Activated CD4-positive, alpha-beta T cell treated with anti-CD3 and anti-CD28 coated beads for 1 hour (primary cell): ENCODE measurements around the gene MYO1E.
A peak's percentile ranks its signal among the peaks of the same experiment; 100 is the strongest.

Experiments
- DNase-seq: peaks from one replicate; pipeline ENCODE4 v3.0.0-alpha.2; 2020

MYO1E gene

DNA sequence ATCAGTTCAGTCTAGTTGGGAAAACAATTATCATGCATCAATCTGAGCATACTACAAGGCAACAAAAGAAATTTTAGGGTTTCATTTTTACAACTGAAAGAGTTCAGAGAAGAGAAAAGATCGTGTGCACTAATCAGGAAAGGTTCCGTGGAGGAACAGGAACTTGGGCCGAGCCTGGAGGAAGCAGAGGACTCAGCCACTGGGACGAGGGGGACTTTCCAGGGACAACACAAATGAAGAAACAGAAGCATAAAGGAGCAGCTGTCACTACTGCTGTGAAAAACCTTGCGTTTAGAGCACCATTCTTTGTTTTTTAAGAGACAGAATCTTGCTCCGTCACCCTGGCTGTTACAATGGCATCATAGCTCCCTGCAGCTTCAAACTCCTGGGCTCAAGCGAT, 60.5 kb downstream of the MYO1E start:
- DNase-seq: no peak

DNA sequence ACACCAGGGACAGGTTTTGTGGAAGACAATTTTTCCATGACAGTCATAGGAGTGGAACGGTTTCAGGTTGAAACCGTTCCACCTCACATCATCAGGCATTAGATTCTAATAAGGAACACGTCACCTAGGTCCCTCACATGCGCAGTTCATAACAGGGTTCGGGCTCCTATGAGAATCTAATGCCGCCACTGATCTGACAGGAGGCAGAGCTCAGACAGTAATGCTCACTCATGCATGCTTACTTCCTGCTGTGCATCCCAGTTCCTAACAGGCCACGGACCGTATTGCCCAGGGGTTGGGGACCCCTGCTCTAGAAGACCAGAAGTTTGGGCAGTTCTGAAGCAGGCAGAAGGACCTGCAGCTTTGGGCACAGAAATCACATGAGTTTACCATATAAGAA, 61.5 kb downstream of the MYO1E start:
- DNase-seq: no peak

DNA sequence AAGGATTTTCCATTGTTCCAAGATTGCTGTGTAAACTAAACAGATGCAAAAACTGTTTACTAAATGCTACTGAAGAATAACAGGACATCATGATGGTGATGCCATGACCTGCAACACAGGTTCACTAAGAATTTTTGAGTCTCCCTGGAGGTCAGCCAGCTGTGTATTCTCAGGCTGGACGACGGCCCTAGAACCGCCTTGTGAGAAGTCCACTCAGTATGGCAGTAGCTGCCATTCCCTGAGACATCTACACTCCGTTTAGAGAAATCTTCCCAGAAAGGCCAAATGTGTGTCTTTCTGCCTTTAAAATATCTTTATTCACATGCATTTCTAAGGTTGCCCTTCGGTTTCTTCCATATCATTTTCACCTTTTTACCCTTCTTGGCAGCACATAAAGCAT, 63.3 kb downstream of the MYO1E start:
- no peak for DNase-seq

DNA sequence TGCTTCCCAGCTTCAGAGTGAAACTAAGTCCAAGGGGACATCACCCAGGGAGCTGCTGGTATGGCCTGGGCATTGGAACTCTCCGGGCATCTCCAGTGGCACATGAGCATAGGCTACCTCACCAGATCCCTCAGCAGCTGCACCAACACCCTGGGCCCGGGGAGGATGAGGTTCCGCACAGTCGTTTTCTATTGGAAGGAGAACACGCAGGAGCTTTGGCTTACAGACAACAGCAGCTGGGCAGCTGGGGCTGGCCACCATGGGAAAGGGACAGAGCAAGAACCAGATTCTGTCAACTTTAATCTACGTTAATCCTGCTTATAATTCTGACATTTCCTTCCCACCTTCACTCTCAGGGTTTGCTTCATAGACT, 65.5 kb downstream of the MYO1E start:
- DNase-seq: no peak

DNA sequence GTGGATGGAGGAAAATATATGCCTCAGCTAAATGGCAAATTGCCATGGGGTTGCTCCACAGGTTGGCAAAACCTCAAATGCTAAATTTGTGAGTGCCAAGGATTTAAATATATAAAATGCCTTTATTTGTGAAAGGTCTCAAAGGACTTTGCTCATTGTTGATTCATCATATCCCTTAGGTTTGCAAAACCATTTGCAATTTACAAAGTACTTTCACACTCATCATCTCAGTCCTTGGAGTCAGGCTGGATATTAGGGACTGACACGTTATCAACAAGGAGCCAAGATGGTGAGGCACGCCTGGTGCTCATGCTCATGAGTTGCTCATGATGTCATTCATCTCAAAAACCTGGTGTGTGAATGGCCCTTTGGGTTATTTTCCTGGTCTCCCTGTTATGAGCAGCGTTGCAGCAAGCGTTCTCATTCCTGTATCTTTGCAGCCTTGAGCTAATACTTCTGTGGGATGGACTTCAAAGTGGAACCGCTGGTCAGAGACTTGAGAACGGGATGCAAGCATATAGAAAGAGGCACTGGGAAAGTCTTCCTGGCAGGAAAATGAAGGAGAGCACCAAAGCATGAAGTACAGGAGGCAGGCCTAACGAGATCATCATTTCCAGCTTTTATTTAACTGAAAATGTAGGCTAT, 66.0 kb downstream of the MYO1E start:
- DNase-seq: no peak

DNA sequence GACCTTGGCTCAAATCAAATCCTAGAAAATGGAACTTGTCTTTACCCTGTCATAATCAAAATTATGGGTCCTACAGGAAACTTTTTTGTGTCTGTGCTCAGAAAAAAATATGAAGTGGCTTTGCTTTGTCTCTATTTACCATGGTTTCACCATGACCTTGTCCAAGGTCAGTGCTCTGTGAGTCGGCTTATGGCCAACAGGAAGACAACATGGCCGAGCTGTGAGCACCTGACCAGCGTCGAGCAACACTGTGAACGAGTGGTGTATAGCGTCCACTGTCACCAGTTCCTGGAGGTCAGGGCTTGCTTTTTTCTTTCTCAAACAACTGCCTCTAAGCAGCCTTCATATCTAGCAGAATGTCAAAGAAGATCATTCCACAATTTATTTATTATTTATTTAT, 67.9 kb downstream of the MYO1E start:
- DNase-seq: no peak

DNA sequence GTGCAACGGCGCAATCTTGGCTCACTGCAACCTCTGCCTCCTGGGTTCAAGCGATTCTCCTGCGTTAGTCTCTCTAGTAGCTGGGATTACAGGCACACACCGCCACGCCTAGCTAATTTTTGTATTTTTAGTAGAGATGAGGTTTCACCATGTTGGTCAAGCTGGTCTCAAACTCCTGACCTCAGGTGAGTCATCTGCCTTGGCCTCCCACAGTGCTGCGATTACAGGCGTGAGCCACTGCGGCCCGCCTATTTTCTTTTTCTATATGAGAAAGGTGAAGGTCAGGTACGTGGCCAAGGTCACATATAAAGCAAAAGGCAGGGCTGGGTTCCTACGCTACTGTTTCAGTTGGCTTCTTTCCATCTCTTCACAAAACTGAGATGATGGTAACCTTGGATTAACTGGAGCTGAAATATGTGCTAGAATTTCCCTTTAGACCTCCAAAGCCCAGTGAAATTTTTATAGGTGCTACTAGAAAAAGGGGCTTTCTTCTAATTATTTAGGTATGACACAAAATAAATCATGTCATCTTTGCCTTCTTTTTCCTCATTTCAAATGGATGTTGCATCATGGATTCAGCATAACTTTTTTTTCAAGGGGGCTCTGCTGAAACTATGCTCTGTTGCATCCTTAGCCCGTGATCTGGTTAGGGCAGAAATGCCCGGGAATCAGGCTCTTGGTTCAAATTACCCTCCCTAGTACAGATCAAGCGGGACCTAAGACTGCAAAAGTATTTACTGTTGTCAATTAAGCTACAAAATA, 68.5 kb downstream of the MYO1E start:
- DNase-seq: no peak

DNA sequence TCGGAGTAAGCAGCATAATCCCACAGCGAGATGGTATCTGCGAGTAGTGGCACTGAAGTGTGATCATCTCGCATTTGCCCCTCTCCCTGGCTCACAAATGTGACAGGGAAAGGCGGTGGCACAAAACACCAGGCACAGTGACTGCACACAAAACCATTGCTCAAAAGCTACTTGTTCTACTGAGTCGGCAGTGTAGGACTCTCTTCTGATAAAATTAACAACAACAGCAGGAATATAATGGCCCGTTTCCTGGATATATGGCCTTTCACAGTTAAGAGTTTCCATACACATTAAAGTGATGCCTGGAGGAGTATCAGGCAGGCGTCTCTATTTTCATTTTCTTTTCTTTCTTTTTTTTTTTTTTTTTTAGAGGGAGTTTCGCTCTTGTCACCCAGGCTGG, 69.0 kb downstream of the MYO1E start:
- no peak for DNase-seq

DNA sequence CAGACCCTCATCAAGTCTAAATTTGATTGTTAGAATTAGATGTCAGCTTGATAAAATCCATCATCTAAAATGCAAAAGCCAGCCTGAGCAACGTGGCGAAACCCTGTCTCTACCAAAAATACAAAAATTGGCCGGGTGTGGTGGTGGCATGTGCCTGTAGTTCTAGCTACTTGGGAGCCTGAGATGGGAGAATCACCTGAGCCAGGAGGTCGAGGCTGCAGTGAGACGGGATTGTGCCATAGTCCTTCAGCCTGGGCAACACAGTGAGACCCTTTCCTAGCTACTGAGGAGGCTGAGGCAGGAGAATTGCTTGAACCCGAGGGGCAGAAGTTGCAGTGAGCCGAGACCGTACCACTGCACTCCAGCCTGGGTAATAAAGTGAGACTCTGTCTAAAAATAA, 69.5 kb downstream of the MYO1E start:
- DNase-seq: no peak

DNA sequence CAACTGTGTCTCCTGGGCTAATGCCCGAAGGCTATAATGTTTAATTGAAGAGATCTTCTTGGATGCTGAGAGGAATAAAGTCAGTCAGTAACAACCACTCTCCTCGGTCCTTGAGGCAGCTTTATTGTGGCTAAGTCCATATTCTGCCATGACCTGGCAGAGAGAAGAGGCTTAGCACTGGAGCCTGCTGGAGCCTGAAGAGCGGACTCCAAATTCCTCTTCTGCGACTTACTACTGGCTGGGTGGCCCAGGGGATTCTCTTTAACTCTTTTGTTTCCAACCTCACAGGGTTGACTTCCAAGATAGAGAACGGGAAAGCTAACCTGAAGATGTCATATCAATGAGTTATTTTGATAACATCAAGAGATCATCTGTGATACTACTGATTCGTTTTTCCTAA, 71.1 kb downstream of the MYO1E start:
- DNase-seq: no peak

DNA sequence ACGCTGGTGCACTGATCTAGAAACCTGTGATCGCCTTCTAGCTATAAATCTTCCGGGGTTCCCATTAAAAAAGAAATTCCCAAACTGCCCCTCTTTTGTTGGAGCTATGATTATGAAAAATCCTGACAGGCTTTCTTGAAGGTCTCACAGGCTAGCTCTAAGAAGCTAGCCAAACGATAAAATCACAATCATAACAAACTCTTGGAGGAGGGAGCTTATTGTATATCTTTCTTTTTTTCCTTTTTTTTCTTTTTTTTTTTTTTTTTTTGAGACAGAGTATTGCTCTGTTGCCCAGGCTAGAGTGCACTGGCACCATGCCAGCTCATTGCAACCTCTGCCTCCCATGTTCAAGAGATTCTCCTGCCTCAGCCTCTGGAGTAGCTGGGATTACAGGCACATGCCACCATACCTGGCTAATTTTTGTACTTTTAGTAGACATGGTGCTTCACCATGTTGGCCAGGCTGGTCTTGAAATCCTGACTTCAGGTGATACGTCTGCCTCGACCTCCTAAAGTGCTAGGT, 72.0 kb downstream of the MYO1E start:
- DNase-seq: no peak

DNA sequence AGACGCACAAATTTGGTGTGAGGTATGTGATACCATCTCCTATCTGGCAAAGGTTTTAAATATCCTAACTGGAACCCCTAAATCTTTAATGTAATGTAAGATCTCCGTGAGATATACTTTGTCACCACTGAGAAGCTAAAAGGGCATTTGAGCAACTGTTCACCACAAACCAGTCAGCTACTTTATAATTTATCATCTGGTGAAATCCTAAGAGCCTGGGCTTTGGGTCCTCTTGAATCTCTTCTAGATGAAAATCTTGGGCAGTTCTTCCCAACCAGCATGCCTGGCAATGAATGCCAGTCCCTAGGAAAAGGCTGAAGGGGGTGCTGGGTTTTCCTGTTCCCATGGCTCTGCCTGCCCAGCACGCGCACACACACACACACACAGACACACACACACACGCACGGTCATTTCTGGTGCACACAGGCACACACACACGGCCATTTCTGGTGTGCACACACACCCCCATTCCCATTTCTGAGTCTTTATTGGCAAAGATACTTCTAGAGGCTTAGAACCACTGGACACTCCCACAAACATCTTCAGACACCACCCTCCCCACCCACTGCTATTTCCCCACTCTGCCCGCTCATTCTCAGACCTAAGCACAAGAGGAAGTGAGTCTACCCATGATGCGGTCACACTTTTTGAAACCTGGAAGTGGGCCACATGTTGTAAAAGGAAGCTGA, 72.6 kb downstream of the MYO1E start:
- peak; percentile 41 for DNase-seq

DNA sequence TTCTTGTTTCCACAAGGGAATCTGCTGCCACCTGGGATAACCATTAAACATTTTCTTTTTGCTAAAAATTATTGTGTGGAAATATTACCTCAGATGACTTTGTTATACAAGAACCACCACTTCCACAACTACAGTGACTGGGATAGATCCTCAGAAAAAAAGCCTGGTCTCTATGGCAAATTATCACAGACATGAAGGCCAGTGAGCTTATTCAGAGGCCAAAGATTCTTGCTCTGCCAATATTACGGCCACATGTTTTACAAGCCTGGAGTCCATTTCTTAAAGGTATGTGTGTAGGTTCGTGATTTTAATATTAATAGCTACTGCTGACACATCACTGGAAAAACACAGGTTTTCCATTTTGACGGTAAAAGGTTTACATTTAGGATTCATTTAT, 73.8 kb downstream of the MYO1E start:
- DNase-seq: no peak

DNA sequence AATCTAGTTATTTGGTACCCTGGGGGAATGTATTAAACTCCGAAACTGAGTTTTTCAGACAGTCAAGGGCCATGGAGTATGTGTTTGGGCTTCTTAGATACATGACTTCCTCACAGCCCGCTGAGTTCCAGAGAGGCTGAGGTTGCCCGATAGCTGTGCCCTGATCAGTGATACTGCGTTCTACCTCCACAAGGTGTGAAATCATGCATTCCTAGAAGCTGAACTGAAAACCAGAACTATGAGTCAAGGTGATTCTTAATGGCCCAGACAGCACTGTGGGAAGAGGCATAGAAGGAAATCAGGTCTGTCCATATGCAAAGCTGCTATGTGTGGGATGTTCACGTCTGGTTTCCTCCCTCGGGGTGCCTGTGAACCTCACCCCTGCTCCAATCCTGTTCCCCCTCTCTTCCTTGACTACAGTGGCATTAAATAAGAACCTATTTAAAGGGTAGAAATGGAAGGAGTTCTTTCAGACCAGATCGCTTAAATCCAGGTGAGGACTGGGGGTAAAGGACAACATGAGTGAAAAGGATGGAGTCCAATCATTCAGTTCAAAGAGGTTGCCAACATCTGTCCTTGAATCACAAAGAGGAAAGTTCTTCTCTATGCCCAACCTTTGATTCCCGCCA, 74.3 kb downstream of the MYO1E start:
- DNase-seq: no peak

DNA sequence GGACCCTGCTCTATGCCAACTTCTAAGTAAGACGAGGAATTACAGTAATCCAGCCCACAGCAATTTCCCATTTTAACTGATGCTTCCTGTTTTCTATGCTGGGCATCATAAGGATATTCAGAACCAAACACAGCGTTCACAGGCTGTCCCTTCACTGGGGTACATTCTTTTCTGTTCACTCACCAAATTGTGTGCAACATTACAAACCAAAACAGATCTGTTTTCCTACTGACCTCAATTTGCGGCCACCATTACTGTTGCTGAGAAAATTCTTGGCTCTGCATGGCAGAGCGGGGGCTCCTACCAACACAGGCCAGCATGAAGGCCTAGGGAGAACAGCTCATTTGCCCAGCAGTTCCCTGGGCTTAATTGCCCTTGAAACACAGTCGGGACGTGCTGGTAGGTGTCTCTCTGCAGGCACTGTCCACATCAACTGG, 76.5 kb downstream of the MYO1E start:
- no peak for DNase-seq

DNA sequence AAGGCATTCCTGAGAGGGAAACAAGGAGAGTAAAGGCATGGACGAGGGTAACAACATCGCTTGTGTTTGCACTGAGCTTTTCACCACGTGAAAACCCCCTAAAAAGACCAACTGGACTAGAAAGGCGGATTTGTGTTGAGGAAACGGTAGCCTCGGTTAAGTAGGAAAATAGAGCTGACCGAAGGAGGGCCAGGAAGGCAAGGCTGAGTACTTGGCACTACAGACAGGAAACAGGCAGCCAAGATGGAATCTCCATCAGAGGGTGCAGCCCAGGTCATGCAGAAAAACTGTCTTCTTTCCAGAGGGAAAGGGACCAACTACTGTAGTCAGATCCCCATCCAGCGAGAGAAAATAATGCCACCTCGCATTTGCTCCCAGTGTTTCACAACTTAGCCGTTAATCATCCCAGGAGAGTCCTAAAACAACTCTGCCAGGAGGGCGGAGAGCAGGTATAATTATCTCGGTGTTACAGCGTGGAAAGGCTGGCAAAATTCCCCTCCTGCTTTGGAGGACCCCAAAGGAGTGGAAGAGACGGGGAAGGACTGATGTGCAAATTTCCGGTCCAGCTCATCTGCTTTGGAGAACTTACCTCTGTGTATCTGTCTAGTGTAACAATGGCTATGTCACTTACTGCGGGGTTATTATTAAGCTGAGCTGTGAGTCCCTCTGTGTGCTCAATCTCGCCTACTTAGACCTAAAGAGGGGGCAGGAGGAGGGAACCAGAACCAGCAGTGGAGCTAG, 77.2 kb downstream of the MYO1E start:
- no peak for DNase-seq

DNA sequence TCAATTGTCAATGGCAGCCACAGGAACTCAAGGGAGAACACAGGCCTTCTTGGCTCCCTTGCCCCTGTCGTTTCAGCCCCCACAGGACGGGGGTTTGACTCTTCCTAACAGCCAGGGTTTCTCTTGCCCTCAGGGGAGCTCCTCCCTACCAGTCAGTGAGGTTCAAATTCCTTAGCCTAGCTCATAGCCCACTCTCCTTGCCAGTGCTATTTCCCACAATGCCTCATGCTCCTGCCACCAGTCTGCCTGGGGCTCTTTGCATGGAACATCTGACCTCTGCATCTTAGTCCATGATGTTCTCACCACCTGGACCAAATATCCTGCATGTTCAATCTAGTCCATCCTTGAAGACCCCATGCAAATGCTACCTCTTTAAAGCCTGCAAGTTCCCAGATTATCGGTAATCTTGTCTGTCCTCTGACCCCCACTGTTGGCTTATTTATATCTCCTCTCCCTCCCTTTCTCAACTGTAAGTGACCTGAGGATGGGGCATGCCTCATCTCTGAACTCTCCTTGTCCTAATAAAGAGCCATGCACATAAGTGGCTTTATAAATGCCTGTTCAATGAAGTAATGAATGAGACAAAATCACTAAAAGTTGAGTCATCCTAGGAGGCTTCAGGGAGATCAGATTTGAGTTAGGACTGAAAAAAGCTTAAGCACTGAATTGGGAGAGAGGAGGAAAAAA, 78.0 kb downstream of the MYO1E start:
- DNase-seq: no peak

DNA sequence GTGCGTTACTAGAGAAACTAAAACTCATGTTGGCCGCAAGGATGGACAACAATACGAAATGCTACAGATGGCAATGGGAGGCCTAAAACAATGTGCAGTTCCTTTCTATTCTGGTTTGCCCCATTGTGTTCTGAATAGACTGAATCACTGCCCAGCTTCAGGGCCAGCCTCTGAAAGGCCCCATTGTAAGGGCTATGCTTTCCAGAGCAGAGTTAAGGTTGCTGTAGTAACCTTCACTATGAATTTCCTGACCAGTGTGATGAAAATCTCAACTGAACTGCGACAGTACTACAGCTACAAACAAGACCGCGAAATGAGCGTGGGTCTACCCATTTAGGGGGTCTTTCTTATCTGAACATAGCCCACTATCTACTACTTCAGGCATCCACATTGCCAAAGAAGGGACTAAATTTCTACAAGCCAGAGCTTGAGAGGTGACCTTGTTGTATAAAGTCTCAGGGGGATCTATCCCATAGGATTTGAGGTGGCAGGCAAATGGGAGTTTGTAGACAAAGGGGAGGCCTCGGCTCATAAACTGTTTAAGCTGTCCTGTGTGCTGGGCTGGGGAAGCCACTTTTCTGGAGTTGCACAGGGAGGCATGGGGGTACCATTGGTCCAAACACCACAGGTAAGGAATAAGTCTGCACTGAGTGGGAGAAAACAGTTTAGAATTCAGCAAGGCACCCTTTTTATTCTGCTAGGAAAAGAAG, 80.1 kb downstream of the MYO1E start:
- no peak for DNase-seq

DNA sequence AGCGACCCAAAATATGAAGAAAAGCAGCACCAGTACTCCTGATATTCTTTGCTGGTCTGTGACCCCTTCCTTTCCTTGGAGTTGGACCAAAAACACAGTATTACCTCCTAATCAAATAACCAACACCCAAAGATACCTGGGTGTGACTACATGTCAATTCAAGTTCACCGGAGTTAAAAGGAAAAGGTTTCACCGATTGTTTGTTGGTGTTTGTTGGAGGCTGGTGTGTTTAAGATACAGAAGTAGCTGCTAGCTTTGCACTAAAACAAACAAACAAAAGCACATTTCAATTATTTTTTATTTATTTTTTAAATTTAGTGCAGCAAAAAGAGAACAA, 81.5 kb downstream of the MYO1E start:
- DNase-seq: no peak

DNA sequence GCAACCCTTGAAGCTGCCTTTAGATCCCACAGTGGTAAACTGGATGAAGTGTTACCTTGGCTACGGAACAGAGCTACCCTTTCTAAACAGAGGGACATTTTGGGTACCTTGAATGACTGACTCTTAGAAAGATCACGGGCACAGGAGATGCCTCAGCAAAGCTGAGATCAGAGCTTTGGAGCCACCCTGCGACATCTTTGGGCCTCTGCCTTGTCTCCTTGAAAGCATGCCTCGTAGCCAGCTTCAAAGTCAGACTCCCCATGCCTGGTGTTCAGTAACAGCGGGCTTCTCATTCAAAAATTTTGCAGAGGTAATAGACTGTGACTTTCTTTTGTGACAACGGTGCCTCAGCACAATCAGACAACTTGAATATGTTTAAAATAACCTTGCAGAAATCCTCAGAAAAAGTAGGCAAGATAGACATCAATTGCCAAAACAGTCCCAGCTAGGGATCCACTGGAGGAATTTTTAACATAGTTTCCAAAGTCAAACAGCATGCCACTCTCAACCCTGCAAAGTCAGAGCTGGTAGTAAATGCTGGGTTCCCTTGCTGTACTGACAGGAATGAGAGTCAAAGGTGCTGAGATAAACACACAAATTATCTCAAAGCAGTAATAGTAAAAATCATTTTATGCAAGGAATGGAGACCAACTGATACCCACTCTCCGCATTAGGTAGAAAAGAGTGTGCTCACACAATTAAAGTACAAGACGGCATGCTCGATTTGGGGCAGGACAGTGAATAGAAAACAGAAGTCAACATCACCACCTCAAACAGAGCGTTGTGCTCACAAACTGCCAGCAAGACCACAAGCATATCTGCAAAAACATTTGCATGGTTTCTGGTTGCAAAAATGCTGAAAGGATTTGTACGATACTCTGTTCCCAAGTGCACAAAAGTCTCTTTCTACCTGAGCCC, 82.1 kb downstream of the MYO1E start:
- no peak for DNase-seq

DNA sequence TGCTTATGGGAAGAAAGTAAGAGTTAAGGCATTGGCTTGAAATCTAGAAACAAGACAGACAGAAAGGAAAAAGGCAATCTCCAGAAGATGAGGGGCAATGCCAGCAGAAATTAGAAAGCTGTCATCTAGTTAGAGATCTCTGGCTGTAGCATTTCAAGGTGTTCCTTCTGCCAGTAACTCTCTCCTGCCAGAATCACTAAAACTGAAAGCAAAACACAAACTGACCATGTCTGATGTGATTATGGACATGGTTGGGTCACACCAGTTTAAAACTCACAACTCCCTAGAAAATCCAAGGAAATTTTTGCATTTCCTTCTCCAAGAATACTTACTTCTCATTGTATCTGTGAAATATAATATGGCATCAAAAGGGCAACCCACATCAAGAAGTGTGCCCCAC, 83.1 kb downstream of the MYO1E start:
- DNase-seq: no peak
